ENCODE data around the gene CNTNAP5. TPM values are rescaled to one million over a fixed set of nuclear protein-coding genes. Genes with fewer than 3 reads are reported as not detected.

The CNTNAP5 gene
- total RNA-seq, 3 donors from 2014 or later (not counting 1 experiment from before 2014, with no cell fraction given) = not detected

- WGBS (ENCODE audit: insufficient coverage) = 92% methylated on average over 1 of the region's 1 CpG
Observed at GRCh38 chr2:124888431-124888830, 863.3 kb downstream of the CNTNAP5 start.

GRCh38 chr2:124894199-124894598, 869.1 kb downstream of the CNTNAP5 start:
- WGBS (ENCODE audit: insufficient coverage) = 68% methylated on average over 2 of the region's 2 CpGs
- no peaks in the 10 kb centered on the region for H3K4me1 Mint-ChIP-seq
- H3K27me3 Mint-ChIP-seq (ENCODE audit: low read depth in 2 of 2) = no peaks in the 10 kb centered on the region
- no peaks in the 10 kb centered on the region for H3K9me3 ChIP-seq (ENCODE audit: control insufficient read depth, insufficient read depth, low read length)
- H3K36me3 ChIP-seq (ENCODE audit: control insufficient read depth, insufficient read depth, low read length) = no peaks in the 10 kb centered on the region
- H3K27ac Mint-ChIP-seq = no peak overlapping the region
- no peaks in the 10 kb centered on the region for H3K4me1 ChIP-seq (ENCODE audit: control insufficient read depth, insufficient read depth, low read length)
- no peak overlapping the region for H3K4me3 ChIP-seq (ENCODE audit: low read length)
- no peak overlapping the region for H3K4me3 Mint-ChIP-seq
- H3K36me3 Mint-ChIP-seq = no peaks in the 10 kb centered on the region
- no peak overlapping the region for H3K27ac ChIP-seq (ENCODE audit: low read length)
- intact Hi-C loops (cut with micrococcal nuclease) = no loop called here
- no peaks in the 10 kb centered on the region for H3K27me3 ChIP-seq (ENCODE audit: control insufficient read depth, insufficient read depth, low read length)
- peaks cover 14 to 19% of the 10 kb centered on the region in 2 donors for H3K9me3 Mint-ChIP-seq
- ATAC-seq (no peak), DNase-seq (no peak)
- TF ChIP-seq CTCF (IDR thresholded peaks at IDR 0.05) = no peak

More at GRCh38 chr2:124888431-124888830, 863.3 kb downstream of the CNTNAP5 start:
- no peaks in the 10 kb centered on the region for H3K9me3 ChIP-seq (ENCODE audit: control insufficient read depth, insufficient read depth, low read length)
- H3K4me3 ChIP-seq (ENCODE audit: low read length) = no peak overlapping the region
- peaks cover 14 to 15% of the 10 kb centered on the region in 2 donors for H3K9me3 Mint-ChIP-seq
- no peak overlapping the region for H3K27ac Mint-ChIP-seq
- TF ChIP-seq CTCF (IDR thresholded peaks at IDR 0.05) = no peak
- H3K4me1 Mint-ChIP-seq = no peaks in the 10 kb centered on the region
- no peaks in the 10 kb centered on the region for H3K36me3 ChIP-seq (ENCODE audit: control insufficient read depth, insufficient read depth, low read length)
- no peak overlapping the region for H3K27ac ChIP-seq (ENCODE audit: low read length)
- DNase-seq = no peak
- intact Hi-C loops (cut with micrococcal nuclease) = no loop called here
- no peaks in the 10 kb centered on the region for H3K36me3 Mint-ChIP-seq
- no peaks in the 10 kb centered on the region for H3K27me3 ChIP-seq (ENCODE audit: control insufficient read depth, insufficient read depth, low read length)
- no peaks in the 10 kb centered on the region for H3K27me3 Mint-ChIP-seq (ENCODE audit: low read depth in 2 of 2)
- no peaks in the 10 kb centered on the region for H3K4me1 ChIP-seq (ENCODE audit: control insufficient read depth, insufficient read depth, low read length)
- ATAC-seq = no peak
- no peak overlapping the region for H3K4me3 Mint-ChIP-seq

GRCh38 chr2:124898827-124899226, 873.7 kb downstream of the CNTNAP5 start:
- no peak for ATAC-seq
- 100% methylated on average over 1 of the region's 4 CpGs for WGBS (ENCODE audit: insufficient coverage)
- no peak for DNase-seq
- no peaks in the 10 kb centered on the region for H3K36me3 ChIP-seq (ENCODE audit: control insufficient read depth, insufficient read depth, low read length)
- TF ChIP-seq CTCF (IDR thresholded peaks at IDR 0.05) = no peak
- Mint-ChIP-seq H3K4me1 (no peaks in the 10 kb centered on the region), H3K36me3 (no peaks in the 10 kb centered on the region), H3K4me3 (no peak overlapping the region), H3K9me3 (peaks cover 12 to 17% of the 10 kb centered on the region in 2 donors), H3K27ac (no peak overlapping the region), H3K27me3 (ENCODE audit: low read depth in 2 of 2) (no peaks in the 10 kb centered on the region)
- no peaks in the 10 kb centered on the region for H3K4me1 ChIP-seq (ENCODE audit: control insufficient read depth, insufficient read depth, low read length)
- intact Hi-C loops (cut with micrococcal nuclease) = no loop called here
- H3K4me3 ChIP-seq (ENCODE audit: low read length) = no peak overlapping the region
- H3K27ac ChIP-seq (ENCODE audit: low read length) = no peak overlapping the region
- no peaks in the 10 kb centered on the region for H3K9me3 ChIP-seq (ENCODE audit: control insufficient read depth, insufficient read depth, low read length)
- H3K27me3 ChIP-seq (ENCODE audit: control insufficient read depth, insufficient read depth, low read length) = no peaks in the 10 kb centered on the region

- Histone ChIP-seq H3K4me3 (ENCODE audit: low read length) (no peak overlapping the region), H3K36me3 (ENCODE audit: control insufficient read depth, insufficient read depth, low read length) (no peaks in the 10 kb centered on the region), H3K9me3 (ENCODE audit: control insufficient read depth, insufficient read depth, low read length) (peaks cover 3% of the 10 kb centered on the region), H3K27ac (ENCODE audit: low read length) (no peak overlapping the region), H3K4me1 (ENCODE audit: control insufficient read depth, insufficient read depth, low read length) (no peaks in the 10 kb centered on the region), H3K27me3 (ENCODE audit: control insufficient read depth, insufficient read depth, low read length) (no peaks in the 10 kb centered on the region)
- Mint-ChIP-seq H3K27ac (no peak overlapping the region), H3K36me3 (no peaks in the 10 kb centered on the region), H3K4me3 (no peak overlapping the region), H3K4me1 (no peaks in the 10 kb centered on the region), H3K27me3 (ENCODE audit: low read depth in 2 of 2) (no peaks in the 10 kb centered on the region), H3K9me3 (peaks cover 13 to 19% of the 10 kb centered on the region in 2 donors)
- no peak for DNase-seq
- intact Hi-C loops (cut with micrococcal nuclease) = no loop called here
- ATAC-seq = no peak
- no peak for TF ChIP-seq CTCF (IDR thresholded peaks at IDR 0.05)
- 80% methylated on average over 2 of the region's 2 CpGs for WGBS (ENCODE audit: insufficient coverage)
Observed at GRCh38 chr2:124908411-124908810, 883.3 kb downstream of the CNTNAP5 start.

Data from natural killer cell (primary cell).